GM21447 (cell line): Measurements from ENCODE around the gene MCTP2.
"Not testable (repeated sequence)": the region's sequence is repeated elsewhere in the genome, so short reads cannot be mapped to it uniquely, and the experiment has no call there.

Experiments used
- ATAC-seq: cut with Tn5 transposase; IDR thresholded peaks from one replicate; pipeline ENCODE4 v1.9.1; 2021; ENCODE audit not compliant: unreplicated experiment

Gene MCTP2

DNA sequence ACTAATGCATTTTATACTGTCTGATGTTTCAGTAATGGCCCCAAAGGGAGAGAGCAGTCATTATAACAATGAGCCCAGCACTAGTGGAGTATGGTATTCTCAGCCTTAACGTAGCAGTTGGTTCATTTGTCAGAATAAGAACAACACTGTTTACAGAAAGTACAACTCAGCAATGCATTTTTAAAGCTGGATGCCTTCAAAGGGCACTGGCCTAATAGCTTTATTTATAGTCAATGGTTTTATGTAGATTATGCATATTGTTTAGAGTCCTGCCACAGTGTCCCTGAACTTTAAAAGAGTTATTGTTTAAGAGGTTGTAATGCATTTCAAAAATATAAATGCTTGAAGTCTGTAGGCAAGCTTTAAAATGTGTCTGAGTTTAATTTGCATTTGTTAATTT, 211.1 kb downstream of the MCTP2 start:
- ATAC-seq, result no peak

- ATAC-seq, result no peak
Observed at GRCh38 chr15:94443186-94443585, 211.8 kb downstream of the MCTP2 start.

GRCh38 chr15:94445566-94446160, 214.3 kb downstream of the MCTP2 start:
- no peak for ATAC-seq

DNA sequence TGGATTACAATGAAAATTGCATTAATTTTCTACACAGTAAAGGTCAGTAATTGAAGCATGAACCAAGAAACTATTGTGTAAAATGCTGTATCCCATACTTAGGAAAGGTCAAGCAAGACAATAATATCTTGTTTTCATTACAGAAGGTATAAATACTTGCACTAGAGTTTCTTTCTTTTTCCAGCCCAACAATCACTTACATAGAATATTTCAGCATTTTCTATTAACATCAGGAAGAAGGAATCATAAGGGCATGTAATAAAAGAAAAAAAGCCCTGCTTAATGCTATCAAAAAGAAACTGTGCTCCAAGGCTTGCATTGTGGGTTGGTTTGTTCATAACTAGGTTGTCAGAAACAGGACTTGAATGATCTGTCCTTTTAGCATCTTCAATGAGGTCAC, 215.1 kb downstream of the MCTP2 start:
- no peak for ATAC-seq

- ATAC-seq, result no peak
Observed at GRCh38 chr15:94451466-94451865, 220.1 kb downstream of the MCTP2 start.

DNA sequence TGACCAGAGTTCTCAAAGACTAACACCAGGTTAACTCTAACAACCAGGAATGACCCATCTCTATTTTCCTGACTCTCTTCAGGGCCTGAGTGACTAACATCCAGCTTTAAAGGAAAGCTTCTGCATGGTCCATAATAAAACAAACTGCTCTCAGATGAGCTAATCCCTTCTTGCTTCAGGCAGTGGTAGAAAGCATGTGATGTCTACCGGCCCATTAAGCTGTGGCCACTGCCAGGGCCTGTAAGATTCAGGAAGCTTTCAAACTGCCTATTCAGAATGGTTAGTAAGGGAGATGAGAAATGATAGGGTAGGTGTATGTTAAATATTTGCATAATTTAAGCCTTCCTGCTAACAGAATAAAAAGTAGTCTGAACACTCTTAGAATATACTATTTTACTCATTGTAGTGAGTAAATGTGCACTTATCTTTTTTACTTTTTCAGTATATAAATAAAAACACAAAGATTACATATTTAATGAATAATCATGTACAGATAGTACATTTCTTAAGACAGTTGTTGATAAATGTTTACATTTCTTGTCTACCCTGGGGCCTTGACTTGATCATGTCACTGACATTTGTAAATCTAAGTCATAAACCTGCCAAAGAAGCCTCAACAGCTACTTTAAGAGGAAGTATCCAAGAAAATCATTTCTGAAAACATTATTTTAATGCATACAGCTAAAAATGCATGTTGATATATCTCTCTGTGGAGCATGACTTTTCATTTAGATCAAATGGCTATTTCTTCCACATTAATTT, 222.0 kb downstream of the MCTP2 start:
- no peak for ATAC-seq

GRCh38 chr15:94455297-94455696, 223.9 kb downstream of the MCTP2 start:
- no peak for ATAC-seq

- no peak for ATAC-seq
Observed at GRCh38 chr15:94456226-94456625, 224.9 kb downstream of the MCTP2 start.

- ATAC-seq, result no peak
Observed at GRCh38 chr15:94457661-94458060, 226.3 kb downstream of the MCTP2 start.

DNA sequence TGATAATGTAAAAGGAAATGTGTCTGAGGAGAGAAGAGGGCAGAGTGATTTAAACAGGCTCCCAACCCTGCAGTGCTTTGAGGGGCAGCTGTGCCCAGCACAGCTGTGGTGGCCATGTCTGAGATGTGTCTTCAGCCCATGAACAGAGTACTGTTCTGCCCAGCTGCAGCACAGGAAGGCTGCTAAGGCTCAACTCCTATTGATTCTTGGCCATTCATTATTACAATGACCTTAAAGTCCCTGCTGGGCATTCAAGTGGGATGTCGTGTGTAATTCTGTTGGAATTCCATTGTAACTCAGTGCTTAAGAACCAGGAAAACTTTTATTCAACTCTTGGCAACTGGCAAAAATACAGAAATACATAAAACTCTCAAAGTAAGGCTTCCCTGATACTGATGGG, 229.3 kb downstream of the MCTP2 start:
- no peak for ATAC-seq

- no peak for ATAC-seq
Observed at GRCh38 chr15:94467034-94467433, 235.7 kb downstream of the MCTP2 start.

GRCh38 chr15:94470492-94470891, 239.1 kb downstream of the MCTP2 start:
- ATAC-seq, result no peak

DNA sequence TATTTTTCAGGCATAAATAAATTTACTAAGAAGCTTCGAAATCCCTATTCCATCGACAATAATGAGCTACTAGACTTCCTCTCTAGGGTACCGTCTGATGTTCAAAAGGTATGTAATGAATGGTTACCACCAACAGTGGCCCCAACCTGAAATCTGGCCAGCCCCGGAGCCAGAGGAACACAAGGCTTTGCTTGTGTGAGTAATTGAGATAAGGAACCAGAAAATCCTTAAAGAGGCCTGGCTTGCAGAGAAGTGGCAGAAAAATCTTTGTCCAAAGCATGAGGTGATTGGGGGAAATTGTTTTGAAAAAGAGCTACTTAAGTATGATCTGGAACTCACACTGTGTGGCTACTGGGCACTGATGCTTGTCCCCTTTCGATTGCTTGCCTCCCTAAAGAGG, 245.3 kb downstream of the MCTP2 start:
- no peak for ATAC-seq

DNA sequence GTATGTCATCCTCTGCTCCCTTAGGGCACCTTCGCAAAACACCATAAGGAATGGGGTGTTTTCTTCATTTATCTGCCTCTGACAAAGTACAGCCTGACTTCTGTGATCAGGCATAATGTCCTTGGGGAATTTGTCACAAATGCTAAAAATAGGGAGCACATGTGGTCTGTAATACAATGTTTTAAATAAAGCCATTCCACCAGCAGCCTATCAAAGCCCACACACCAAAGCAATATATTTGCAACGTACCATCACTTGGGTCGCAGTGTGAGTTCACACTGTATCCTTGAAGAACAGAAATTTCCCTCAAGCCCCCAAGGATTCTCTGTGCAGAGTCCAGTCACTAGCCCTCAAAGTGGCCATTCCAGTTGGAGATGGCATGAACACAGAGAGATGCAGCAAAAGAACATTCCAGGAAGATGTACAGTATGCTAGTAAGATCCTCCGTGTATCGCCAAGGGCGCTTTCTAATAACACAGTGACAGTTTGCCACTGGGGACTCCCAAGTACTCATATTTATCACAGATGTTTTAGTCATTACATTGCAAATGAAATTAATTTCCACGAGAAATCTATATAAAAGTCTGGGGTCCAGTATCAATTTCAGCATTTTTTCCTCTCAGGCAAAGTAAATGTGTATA, 246.7 kb downstream of the MCTP2 start:
- no peak for ATAC-seq

- ATAC-seq, result no peak
Observed at GRCh38 chr15:94478763-94479162, 247.4 kb downstream of the MCTP2 start.

DNA sequence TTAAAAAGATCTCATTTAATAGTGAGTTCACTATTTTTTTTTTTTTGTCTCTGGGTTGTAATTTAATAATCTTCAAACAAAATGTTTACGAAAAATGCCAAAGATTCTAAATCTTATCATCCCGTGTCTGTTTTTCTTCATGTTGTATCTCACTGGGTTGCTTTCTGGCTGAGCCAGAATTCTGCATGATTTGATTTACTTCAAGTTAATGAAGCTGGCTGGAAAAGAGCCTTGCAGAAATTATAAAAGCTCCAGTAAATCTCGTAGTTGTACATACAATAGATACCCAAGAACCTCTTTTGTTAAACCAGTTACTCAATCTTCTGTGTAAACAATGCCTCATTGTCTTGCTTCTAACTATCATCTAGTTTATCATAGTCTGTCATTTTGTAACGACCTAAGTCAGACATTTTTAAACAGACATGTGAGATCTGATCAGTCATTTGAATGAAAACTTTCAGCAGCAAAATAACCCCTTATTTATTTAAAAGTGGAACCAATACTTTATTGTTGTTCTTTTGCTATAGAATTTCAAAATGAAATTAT, 249.0 kb downstream of the MCTP2 start:
- no peak for ATAC-seq

DNA sequence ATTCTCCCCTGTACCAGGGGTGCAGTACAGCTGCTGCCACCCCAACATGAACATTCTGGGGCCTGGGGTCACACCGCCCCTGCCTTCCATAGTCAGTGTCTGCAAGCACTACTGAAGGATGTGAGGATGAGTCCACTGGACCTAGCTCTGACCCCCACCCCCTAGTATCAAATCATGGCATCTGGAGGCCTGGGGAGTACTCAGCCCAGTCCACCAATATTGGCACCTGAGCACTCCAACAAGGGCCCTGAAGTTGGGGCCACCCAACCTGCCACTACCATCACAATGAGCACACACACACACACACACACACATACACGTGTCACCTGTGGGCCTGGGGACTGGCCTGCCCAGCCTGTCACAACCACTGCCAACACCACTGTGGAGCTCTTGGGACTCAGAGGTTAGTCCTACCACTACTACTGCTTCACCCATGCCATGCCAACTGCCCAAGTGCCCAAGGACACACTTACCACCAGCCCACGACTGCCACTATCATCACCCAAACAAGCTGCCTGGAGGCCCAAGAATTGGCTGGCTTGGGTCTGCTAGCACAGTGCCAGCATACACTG, 253.9 kb downstream of the MCTP2 start:
- ATAC-seq, result no peak

DNA sequence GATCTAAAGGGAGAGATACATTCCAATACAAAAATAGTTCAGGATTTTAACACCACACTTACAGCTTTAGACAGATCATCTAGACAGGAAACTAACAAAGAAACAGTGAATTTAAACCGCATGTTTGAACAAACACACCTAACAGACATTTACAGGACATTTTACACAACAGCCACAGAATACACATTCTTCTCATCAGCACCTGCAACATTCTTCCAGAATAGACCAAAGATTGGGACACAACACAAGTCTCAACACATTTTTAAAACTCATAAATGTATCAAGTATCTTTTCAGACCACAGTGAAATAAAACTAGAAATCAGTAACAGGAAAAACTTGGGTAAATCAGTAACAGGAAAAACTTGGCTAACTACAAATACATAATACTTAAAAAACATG, 256.3 kb downstream of the MCTP2 start:
- ATAC-seq, result no peak

- ATAC-seq, result no peak
Observed at GRCh38 chr15:94493176-94493575, 261.8 kb downstream of the MCTP2 start.

GRCh38 chr15:94493586-94493985, 262.2 kb downstream of the MCTP2 start:
- not testable (repeated sequence) for ATAC-seq

DNA sequence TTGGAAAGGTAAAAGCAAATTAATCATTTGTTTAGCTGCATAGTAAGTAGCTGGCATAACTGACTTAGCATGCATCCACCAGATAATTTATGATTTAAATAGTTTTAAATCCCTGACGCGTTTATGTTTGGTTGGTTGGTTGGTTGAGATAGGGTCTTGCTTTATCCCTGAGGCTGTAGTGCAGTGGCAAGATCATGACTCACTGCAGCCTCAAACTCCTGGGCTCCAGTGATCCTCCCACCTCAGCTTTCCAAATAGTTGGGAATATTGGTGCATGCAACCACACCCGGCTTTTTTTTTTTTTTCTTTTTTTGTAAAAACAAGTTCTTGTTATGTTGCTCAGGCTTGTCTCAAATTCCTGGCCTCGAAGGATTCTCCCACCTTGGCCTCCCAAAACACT, 263.4 kb downstream of the MCTP2 start:
- ATAC-seq, result no peak

- ATAC-seq, result no peak
Observed at GRCh38 chr15:94503293-94503692, 271.9 kb downstream of the MCTP2 start.
